Left hindlimb (tissue), 1 donor: ENCODE measurements around the gene CCDC24.

ENCODE experiments used
- DNase-seq: peaks from one replicate; pipeline ENCODE4 v3.0.0-alpha.2; 2018

The CCDC24 gene

DNA sequence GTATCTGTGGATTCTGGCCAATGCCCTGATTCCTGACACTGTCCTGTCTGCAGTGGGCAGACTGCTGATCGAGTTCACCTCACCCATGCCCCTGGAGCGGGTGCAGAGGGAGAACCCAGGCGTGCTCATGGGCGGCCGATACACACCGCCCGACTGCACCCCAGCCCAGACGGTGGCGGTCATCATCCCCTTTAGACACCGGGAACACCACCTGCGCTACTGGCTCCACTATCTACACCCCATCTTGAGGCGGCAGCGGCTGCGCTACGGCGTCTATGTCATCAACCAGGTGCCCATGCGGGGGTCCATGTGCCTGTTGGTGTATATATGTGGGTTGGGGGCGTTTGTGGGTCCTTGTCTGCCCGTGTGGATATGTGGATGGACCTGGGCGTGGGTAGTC lies 9.8 kb upstream of the CCDC24 start:
- DNase-seq = no peak

DNA sequence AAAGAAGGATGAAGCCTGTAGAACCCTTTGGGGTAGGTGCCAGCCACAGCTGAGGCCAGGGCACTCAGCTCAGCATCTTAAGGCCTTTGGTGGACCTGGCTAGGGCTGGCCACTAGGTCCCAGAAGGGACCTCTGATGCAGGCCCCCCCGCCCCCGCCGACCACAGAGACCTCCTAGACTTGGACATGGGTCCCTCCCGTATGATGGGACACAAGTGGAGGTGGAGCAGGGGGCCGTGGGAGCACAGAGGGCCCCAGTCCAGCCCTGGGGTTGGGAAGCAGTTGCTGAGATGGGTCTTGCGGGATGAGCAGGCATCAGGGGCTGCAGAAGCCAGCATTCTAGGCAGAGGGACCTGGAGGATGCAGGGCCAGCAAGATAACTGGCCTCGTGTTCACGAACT lies 9.2 kb upstream of the CCDC24 start:
- no peak for DNase-seq

DNA sequence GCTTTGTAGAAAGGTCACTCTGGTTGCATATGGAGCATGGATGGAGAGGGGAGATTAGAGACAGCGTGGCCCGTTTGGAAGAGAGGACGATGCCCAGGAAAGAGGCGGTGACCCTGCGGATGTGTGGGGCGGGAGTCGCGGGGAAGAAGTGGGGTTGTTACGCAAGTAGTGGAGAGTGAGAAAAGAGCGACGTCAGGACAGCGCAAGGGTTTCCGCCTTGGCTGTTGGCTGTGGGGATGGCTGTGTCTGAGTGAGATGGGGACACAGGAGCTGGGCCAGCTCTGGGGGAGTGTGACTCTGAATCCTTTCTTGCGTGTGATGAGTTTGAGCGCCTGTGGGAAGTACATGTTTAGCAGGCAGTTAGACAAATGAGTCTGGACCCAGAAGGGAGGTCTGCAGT lies 8.6 kb upstream of the CCDC24 start:
- no peak for DNase-seq

DNA sequence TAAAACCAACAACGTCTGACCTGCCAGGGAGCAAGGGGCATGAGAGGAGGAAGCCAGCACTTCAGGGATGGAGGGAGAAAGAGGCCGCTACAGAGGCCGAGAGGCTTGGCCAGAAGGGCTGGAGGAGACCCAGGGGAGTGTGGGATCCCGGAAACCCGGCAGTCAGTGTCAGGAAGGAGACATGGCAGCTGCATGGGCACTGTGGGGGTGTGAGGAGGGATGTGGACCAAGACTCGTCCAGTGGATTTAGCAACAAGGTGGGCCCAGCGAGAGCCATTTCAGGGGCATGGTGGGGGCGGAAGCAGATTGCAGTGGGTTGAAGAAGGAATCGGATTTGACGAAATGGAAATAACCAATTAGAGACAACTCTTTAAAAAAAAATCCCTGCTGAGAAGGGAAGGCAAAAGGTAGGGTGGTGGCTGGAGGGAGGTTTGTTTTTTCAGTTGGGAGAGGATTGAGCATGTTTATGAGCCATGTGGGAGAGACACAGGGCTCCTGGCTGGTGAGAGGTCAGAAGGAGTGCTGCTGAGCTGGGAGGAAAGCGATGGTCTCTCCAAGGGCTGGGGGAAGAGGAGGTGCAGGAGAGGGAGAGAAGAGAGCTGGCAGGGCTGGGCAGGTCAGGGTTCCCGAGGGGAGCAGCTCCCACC lies 8.0 kb upstream of the CCDC24 start:
- DNase-seq = no peak

DNA sequence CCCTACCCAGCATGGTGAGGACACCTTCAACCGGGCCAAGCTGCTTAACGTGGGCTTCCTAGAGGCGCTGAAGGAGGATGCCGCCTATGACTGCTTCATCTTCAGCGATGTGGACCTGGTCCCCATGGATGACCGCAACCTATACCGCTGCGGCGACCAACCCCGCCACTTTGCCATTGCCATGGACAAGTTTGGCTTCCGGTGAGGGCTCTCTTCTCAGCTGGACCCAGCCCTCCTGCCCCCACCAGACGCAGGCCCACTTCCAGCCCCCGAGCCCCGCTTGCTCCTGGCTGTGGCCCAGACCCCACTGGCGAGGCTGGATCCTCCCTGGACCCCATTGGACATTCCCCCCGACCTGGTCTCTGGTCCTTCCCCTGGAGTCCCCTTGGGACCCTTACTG lies 6.5 kb upstream of the CCDC24 start:
- no peak for DNase-seq

DNA sequence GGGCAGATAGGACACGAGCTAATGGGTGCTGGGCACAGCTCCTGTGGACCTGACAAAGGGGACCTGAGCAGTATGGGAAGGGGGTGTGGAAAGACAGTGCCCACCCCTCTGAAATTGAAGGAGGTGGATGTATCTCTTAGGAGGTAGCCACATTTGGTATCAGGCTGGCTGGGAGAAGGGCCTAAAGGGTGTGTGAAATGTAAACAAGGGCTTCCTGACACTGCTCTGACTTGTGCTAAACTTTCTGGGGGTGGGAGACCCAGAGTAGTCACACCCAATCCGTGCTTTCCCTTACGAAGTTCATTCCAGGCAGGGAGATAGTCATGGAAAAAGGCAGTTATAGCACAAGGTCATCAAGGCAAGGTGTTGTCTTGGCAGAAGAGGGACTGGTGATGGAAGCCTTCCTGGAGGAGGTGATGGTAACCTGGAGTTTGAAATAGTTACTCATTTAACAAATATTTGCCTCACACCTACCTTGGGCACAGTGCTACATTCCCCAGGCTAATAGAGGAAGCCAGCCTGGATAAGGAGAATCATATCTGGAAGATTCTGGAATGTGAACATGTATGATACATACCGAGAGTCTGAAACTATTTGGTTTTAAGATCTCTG lies 5.3 kb upstream of the CCDC24 start:
- DNase-seq = no peak

GRCh38 chr1:43986712-43987111 lies 4.7 kb upstream of the CCDC24 start:
- no peak for DNase-seq

GRCh38 chr1:43987159-43987902 lies 4.1 kb upstream of the CCDC24 start:
- DNase-seq = no peak

DNA sequence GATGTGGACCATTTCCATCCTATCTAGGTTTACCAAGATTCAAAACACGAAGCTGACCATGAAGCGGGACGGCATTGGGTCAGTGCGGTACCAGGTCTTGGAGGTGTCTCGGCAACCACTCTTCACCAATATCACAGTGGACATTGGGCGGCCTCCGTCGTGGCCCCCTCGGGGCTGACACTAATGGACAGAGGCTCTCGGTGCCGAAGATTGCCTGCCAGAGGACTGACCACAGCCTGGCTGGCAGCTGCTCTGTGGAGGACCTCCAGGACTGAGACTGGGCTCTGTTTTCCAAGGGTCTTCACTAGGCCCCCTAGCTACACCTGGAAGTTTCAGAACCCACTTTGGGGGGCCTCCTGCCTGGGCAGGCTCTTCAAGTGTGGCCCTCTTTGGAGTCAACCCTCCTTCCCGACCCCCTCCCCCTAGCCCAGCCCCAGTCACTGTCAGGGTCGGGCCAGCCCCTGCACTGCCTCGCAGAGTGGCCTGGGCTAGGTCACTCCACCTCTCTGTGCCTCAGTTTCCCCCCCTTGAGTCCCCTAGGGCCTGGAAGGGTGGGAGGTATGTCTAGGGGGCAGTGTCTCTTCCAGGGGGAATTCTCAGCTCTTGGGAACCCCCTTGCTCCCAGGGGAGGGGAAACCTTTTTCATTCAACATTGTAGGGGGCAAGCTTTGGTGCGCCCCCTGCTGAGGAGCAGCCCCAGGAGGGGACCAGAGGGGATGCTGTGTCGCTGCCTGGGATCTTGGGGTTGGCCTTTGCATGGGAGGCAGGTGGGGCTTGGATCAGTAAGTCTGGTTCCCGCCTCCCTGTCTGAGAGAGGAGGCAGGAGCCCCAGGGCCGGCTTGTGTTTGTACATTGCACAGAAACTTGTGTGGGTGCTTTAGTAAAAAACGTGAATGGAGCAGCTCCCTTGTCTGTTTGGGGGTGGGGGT lies 864 bp upstream of the CCDC24 start:
- no peak for DNase-seq

DNA sequence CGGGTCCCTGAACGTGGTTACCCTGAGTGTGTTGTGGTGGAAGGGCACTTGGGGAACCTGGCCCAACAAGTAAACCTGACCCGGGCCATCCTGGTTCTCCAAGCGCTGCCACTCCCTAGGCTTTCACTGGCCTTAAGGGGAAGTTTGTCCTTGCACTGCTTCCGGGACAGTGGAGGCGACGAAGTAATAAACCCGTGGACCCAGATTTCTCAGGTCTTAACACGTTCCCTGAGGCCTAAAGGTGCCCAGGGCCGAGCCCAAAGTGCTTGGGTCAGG lies 261 bp upstream of the CCDC24 start:
- no peak for DNase-seq

DNA sequence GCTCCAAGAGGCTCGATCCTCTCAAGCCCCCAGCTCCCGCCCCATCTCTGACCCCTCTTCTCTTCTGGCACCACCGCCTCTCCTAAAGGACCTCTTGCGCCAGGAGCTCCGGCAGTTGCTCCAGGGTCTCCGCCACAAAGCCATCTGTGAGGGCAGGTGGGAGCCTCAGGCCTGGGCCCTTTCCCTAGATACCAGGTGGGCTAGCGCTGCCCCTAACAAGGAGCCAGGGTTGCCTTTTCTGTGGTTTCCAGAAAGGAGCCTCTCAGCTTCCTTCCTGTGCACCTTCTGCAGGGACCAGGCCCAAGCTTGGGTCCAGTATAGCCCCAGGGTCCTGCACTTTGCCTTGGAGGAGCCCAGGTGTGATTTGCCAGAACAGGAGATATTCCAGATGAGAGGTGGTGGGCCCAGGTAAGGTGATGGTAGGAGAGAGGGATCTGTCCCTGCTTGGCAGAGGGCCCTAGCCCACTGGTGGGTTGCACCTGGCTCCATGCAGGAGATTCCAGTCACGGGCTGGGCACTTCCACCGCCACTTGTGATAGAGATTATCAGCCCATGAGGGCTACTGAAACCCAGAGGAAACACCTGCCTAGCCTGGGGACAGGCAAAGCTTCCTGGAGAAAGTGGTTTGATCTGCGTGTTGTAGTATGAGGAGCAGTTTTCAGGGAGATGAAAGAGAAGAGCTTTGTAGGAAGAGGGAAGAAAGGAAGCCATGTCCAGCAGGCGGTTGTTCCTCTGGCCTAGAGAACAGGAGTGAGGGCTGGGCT lies 1.0 kb downstream of the CCDC24 start:
- no peak for DNase-seq

DNA sequence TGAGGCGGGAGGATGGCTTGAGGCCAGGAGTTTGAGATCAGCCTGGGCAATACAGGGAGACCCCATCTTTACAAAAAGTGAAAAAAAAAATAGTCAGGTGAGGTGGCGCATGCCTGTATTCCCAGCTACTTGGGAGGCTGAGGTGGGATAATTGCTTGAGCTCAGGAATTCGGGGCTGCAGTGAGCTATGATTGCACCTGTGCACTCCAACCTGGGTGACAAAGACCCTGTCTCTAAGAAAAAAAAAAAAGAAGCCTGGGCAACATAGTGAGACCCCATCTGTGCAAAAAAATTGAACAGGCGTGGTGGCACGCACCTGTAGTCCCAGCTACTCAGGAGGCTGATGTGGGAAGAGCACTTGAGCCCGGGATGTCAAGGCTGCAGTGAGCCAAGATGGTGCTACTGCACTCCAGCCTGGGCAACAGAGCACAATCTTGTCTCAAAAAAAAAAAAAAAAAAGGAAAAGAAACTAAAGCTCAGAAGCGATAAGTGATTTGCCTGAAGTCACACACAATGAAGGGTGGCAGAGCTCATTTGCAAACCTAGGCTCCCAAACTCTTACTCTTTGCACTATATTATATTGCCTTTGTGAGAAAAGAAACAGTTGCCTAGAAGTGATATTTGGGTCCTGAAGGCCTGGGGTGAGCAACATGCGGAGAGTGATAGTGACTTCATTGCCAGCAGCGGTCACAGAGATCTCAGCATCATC lies 2.0 kb downstream of the CCDC24 start:
- DNase-seq = no peak

DNA sequence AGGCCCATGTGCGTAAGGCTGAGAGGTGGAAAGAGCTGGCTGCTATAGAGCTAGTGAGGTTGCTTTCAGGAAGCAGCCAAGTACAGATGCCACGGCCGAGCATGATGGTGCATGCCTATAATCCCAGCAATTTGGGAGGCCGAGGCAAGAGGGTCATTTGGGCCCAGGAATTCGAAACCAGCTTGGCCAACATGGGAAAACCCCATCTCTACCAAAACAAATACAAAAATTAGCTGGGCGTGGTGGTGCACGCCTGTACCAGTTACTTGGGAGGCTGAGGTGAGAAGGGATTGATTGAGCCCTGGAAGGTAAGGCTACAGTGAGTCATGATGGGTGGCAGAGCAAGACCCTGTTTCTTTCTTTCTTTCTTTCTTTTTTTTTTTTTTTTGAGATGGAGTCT lies 2.7 kb downstream of the CCDC24 start:
- no peak for DNase-seq

- no peak for DNase-seq
Measured at GRCh38 chr1:43994794-43995790, 3.7 kb downstream of the CCDC24 start.

DNA sequence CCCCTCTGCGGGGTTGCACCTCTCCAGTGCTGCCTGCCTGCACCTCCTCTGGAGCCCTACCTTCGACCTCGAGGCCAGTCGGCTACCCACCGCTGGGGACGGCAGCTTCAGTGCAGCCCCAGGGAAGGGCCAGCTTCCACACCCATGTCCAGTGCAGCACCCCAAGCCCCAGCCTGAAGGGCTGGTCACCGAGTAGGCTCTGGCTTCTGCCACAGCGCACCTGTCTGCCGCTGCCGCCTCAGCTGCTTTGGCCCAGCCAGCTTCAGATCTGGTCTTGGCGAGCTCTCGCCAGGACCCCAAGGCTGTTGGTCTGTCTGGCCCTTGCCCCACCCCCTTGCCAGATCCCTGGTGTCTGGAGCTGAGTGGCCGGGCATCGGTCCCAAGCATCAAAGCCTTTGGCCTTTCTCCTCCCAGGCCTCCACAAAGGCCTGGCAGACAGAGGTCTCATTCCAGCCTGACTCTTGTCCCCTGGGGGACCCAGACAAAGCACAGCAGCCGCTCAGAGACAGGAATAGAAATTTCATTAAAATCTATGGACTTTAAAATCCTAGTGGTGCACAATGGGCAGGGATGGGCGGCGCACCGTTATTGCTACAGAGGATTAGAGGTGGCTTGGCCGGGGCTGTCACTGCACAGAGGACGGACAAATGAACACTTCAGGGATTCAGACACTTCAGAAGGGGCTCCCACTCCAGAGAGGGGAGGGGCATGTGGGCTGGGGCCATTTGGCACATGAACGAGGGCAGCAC lies 4.8 kb downstream of the CCDC24 start:
- no peak for DNase-seq

DNA sequence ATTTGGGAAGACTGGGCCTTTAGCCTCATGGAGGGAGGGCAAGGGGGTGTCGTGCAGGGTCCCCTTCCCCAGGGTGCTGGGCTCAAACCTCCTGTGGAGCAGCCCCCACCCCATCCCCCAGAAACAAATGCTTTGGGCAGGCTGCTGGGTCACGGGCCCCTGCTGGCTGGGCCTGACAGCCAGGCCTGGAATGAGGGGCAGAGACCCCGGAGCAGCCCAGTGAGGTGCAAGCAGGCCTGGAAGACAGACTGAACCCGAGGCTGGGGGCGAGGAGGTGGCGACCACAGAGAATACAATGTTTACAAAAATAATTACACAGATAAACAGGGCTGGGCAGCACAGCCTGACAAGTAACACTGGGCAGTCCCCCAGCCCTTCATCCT lies 5.3 kb downstream of the CCDC24 start:
- no peak for DNase-seq

DNA sequence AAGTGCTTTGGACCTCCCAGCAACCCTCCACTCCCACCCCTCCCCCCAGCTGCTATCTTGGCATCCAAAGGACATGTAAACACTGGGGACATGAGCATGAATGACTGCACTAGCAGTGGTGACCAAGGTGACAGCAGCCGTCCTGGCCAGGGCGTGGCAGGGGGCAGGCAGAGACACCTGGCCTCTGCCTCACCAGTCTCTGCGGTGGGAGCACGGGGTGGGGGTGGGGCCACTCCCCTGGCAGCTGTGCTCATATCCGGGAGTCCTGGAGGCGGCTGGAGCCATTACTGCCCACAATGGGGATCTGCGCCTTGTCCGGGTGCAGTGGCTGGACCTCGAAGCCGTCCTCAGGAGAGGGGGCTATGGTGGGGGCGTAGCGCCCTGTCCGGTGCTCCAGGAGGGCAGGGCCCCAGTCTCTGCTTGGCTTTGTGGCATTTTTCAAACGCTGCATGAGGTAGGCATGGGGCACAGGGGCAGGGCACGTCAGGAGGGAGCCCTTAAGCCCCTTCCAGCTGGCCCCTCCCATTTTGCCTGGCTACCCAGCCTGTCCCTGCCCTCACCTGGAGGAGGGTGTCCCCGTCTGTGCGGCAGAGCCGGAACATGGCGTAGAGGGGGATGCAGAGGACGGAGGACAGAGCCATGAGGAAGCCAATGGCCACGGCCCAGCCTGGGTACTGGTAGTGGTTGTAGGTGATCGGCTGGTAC lies 6.0 kb downstream of the CCDC24 start:
- no peak for DNase-seq

GRCh38 chr1:43998000-43998378 lies 6.6 kb downstream of the CCDC24 start:
- no peak for DNase-seq

- no peak for DNase-seq
Measured at GRCh38 chr1:43999455-43999854, 8.1 kb downstream of the CCDC24 start.
